Spinal cord (tissue), 10 donors: ENCODE data around the gene C2. TPM values are rescaled to one million over a fixed set of nuclear protein-coding genes. Genes with fewer than 3 reads are reported as not detected.
"Not testable (repeated sequence)": the region's sequence is repeated elsewhere in the genome, so short reads cannot be mapped to it uniquely, and the experiment has no call there.

Experiments
- DNase-seq, 6 donors: peaks; one replicate each; pipeline versions ENCODE4 v3.0.0 to v3.0.0-alpha.2; 2013 to 2015; ENCODE audit warnings: low spot score in 6 of 6, low read depth in 4 of 6
- H3K27ac ChIP-seq: one replicate; pipeline ENCODE4 v1.5.1; 2013; ENCODE audit warnings: low read depth, low read length, control low read depth
- H3K27me3 ChIP-seq: one replicate; pipeline ENCODE4 v1.6.1; 2013; ENCODE audit warnings: low read length; ENCODE audit not compliant: control insufficient read depth, insufficient read depth
- H3K36me3 ChIP-seq: one replicate; pipeline ENCODE4 v1.6.1; 2013; ENCODE audit warnings: low read length; ENCODE audit not compliant: control insufficient read depth, insufficient read depth
- H3K4me1 ChIP-seq: one replicate; pipeline ENCODE4 v1.6.1; 2013; ENCODE audit warnings: low read length; ENCODE audit not compliant: control insufficient read depth, insufficient read depth
- H3K4me3 ChIP-seq: one replicate; pipeline ENCODE4 v1.5.1; 2013; ENCODE audit warnings: low read depth, low read length, control low read depth
- H3K9me3 ChIP-seq: one replicate; pipeline ENCODE4 v1.6.1; 2013; ENCODE audit warnings: low read length; ENCODE audit not compliant: control insufficient read depth, insufficient read depth
- WGBS: methylation state at CpG from one replicate; pipeline ENCODE4 v1.1.5; 2013; ENCODE audit warnings: missing lambda C conversion rate; ENCODE audit not compliant: insufficient coverage; 5-methylcytosine and 5-hydroxymethylcytosine counted together
- polyA plus RNA-seq, 2 donors: library from polyadenylated mRNA; unstranded; fragments of 120-200 nt; gene quantifications; one replicate each; pipeline ENCODE4 v1.2.1, GENCODE V29; 2013; ENCODE audit not compliant: insufficient read length in 2 of 2
- total RNA-seq, 2 donors: library from RNA; depleted of rRNA in 1 of 2; stranded (reverse); fragments of 120-200 nt in 1 of 2; fragments of >200 nt in 1 of 2; gene quantifications; one replicate each; pipeline versions ENCODE4 v1.2.3 to v1.2.4, GENCODE V29; 2013 to 2014
- donor health status: healthy.

The C2 gene
- total and polyA plus RNA-seq, 4 donors = 8.4 to 23.1 (median 12.8) TPM

DNA sequence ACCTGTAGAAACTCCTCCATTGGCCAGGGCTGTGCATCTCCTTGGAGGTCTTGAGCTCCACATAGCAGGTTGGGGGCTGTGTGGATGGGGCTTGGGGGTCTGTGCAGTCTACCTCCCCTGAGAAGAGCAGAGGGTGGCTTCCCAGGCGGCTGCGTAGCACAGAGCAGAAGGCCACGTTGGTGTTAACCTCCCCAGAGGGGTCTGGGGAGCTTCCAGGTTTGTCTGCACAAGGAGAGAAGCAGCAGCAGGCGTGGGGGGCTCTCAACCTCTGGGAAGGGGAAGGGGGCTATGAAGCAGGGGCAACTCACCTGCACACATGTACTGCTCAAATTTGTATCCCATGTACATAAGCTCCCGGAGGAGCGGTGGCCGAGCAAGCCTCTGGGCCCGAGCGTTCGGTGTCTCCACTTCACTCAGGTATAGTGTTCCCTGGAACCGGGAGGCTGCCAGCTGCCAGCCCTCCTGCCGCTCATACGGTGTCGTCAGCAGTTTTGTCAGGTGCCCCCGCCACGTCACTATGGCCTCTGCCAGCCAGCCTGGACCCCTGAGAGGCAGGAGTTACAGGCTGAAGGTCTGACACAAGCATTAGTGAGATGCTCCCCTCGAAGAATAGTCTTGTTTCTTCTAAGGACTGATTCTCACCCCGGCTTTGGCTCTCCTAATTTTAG lies 43.2 kb downstream of the C2 start:
- no peak for DNase-seq
- Histone ChIP-seq H3K27me3 (no peaks in the 10 kb centered on the region), H3K36me3 (peaks cover 57% of the 10 kb centered on the region), H3K27ac (peak overlapping the region; percentile 99), H3K9me3 (no peaks in the 10 kb centered on the region), H3K4me3 (peak overlapping the region; percentile 99), H3K4me1 (peaks cover 30% of the 10 kb centered on the region)
- WGBS = 86% methylated on average over 14 of the region's 18 CpGs

DNA sequence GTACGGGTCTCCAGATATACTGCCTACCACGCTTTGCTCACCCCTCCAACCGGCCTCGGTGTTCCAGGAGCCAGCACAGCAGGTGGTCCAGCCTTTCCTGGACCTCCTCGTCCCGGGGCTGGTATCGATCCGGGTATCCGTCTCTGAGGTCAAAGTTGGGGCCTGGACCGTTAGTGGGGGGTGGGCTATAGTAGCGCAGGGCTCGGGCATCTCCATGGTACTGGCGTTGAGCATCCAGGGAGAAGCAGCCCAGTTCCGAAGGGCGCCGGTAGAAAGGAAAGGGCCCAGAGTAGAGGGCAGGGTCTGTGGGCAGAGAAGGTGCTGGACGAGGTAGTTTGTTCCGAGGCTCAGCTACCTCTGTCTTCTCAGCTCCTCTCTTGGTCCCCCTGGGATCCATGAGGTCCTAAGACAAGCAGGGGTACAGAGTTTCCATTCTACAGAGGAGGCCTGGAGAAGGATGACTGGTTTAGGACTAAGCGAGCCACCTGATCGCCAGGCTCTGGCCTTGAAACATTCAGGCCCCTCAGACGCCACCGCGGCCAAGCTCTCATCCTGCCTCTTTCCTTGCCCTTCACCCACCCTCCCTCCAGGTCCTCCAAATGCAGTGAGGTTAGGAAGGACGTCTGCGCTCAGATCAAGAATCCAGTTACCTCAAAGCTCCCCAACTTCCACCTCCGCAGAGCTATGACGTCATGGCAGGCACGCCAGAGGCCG lies 43.9 kb downstream of the C2 start:
- DNase-seq = peak in 1 of 6 donors; percentile 21
- peaks cover 55% of the 10 kb centered on the region for H3K36me3 ChIP-seq
- H3K9me3 ChIP-seq = no peaks in the 10 kb centered on the region
- H3K4me1 ChIP-seq = peaks cover 30% of the 10 kb centered on the region
- WGBS = 26% methylated on average over 25 of the region's 29 CpGs
- H3K27me3 ChIP-seq = no peaks in the 10 kb centered on the region
- H3K4me3 ChIP-seq = peak overlapping the region; percentile 99
- H3K27ac ChIP-seq = peak overlapping the region; percentile 99

DNA sequence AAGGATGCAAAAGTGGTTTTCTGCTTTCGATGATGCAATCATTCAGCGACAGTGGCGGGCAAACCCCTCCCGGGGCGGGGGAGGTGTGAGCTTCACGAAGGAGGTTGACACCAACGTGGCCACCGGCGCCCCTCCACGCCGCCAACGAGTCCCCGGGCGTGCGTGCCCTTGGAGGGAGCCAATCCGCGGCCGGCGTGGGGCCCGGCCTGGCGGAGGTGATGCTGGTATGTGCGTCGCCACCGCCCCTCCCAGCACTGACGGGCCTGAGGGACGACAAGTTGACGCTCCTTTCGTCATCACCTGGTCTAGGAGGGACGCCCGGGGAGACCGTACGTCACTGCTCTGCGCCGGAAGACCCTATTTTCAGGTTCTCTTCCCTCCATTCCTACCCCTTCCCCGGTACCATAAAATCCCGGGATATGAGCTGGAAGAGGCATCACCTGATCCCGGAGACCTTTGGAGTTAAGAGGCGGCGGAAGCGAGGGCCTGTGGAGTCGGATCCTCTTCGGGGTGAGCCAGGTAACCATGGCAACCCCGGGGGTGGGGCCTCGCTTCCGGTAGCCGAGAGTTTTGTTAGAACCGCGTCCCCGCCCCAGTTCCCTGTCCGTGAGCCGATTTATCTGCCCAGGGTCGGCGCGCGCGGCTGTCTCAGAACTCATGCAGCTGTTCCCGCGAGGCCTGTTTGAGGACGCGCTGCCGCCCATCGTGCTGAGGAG lies 44.6 kb downstream of the C2 start, which contains the start of gene DXO:
Gene DXO (minus strand): TSS at position 146 of the 716 bp plus-strand sequence. CDS start 463 bp downstream, outside the sequence.
- Histone ChIP-seq H3K9me3 (no peaks in the 10 kb centered on the region), H3K4me1 (peaks cover 30% of the 10 kb centered on the region), H3K4me3 (peak within 1 kb of the TSS; percentile 99), H3K27ac (peak within 1 kb of the TSS; percentile 99), H3K36me3 (peaks cover 51% of the 10 kb centered on the region), H3K27me3 (no peaks in the 10 kb centered on the region)
- peak; percentile 93 to 99 (median 98) for DNase-seq
- WGBS = 0% methylated on average over 62 of the region's 62 CpGs

DNA sequence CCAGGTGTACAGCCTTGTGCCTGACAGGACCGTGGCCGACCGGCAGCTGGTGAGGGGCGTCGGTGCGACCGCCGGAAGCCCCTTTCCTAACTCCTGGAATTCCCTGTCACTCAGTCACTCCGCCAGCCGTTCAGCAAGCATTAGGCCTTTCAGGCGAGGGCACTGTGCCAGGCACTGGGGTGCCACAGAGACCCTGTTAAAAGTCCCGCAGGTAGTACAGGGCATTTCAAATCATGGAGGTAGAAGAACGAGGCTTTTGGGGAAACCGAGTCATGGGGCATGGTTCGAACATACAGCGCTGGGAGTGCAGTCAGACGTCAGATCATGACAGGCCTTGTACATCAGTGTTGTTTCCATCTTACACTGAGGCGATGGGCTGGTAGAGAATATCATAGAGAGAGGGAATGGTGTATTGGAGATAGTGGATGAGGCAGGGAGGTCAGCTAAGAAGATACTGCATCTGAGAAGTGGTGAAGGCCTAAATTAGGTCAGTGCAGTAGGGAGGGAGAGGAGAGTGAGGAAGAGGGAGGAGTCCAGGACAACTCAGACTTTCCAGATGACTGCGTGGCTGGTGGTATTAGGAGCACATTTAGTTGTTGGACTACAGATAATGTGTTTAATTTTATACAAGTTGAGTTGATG lies 45.3 kb downstream of the C2 start:
- DNase-seq = no peak
- WGBS = 8% methylated on average over 19 of the region's 19 CpGs
- H3K4me1 ChIP-seq = peaks cover 30% of the 10 kb centered on the region
- H3K9me3 ChIP-seq = no peaks in the 10 kb centered on the region
- peaks cover 47% of the 10 kb centered on the region for H3K36me3 ChIP-seq
- peak overlapping the region; percentile 99 for H3K27ac ChIP-seq
- H3K27me3 ChIP-seq = no peaks in the 10 kb centered on the region
- peak overlapping the region; percentile 99 for H3K4me3 ChIP-seq

DNA sequence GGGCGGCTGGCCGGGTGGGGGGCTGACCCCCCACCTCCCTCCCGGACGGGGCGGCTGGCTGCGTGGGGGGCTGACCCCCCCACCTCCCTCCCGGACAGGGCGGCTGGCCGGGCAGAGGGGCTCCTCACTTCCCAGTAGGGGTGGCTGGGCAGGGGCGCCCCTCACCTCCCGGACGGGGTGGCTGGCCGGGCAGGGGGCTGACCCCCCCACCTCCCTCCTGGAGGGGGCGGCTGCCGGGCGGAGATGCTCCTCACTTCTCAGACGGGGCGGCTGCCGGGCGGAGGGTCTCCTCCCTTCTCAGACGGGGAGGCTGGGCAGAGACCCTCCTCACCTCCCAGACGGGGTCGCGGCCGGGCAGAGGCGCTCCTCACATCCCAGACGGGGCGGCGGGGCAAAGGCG lies 48.5 kb downstream of the C2 start:
- WGBS = 100% methylated on average over 4 of the region's 30 CpGs

DNA sequence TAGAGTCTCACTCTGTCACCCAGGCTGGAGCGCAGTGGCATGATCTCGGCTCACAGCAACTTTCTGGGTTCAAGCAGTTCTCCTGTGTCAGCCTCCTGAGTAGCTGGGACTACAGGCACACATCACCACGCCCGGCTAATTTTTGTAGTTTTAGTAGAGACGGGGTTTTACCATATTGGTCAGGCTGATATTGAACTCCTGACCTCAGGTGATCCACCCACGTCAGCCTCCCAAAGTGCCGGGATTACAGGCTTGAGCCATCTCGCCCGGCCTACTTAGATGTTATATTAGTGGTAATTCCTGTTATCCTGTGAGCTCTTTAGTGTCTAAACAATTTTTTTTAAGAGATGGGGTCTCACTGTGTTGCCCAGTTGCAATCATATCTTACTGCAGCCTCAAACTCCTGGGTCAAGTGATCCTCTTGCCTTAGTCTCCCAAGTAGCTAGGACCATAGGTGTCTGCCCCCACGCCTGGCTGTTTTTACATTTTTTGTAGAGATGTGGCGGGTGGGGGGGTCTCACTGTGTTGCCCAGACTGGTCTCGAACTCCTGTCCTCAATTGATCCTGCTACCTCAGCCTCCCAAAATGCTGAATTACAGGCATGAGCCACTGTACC lies 50.4 kb downstream of the C2 start:
- no peaks in the 10 kb centered on the region for H3K9me3 ChIP-seq
- no peak overlapping the region for H3K27ac ChIP-seq
- DNase-seq = no peak
- peaks cover 30% of the 10 kb centered on the region for H3K36me3 ChIP-seq
- no peak overlapping the region for H3K4me3 ChIP-seq
- no peaks in the 10 kb centered on the region for H3K27me3 ChIP-seq
- 94% methylated on average over 5 of the region's 12 CpGs for WGBS
- H3K4me1 ChIP-seq = peaks cover 2% of the 10 kb centered on the region

More for the DNA sequence above, 48.5 kb downstream of the C2 start:
- H3K4me1 ChIP-seq = peaks cover 15% of the 10 kb centered on the region
- not testable (repeated sequence) for H3K27ac ChIP-seq, H3K4me3 ChIP-seq, H3K9me3 ChIP-seq, H3K27me3 ChIP-seq, DNase-seq
- peaks cover 30% of the 10 kb centered on the region for H3K36me3 ChIP-seq

DNA sequence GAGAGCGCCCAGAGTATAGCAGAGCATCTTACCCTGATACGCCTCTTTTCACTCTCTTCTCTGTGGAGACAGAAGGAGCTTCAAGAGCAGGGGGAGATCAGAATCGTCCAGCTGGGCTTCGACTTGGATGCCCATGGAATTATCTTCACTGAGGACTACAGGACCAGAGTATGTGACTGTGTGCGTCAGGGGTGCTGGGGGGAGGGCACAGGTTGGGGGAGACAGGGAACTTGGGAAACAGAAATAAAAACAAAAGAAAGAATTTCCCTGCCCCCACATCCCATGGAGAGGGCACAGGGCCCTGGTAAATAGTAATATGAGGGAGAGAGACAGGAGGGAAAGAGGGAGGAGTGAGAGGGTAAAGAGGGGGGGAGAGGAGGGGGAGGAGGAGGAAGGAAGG lies 51.3 kb downstream of the C2 start:
- no peak for DNase-seq
- Histone ChIP-seq H3K4me3 (no peak overlapping the region), H3K27ac (no peak overlapping the region), H3K36me3 (peaks cover 29% of the 10 kb centered on the region), H3K4me1 (no peaks in the 10 kb centered on the region), H3K27me3 (no peaks in the 10 kb centered on the region), H3K9me3 (no peaks in the 10 kb centered on the region)
- WGBS = no CpG with 5 or more reads among the region's 5 CpGs

DNA sequence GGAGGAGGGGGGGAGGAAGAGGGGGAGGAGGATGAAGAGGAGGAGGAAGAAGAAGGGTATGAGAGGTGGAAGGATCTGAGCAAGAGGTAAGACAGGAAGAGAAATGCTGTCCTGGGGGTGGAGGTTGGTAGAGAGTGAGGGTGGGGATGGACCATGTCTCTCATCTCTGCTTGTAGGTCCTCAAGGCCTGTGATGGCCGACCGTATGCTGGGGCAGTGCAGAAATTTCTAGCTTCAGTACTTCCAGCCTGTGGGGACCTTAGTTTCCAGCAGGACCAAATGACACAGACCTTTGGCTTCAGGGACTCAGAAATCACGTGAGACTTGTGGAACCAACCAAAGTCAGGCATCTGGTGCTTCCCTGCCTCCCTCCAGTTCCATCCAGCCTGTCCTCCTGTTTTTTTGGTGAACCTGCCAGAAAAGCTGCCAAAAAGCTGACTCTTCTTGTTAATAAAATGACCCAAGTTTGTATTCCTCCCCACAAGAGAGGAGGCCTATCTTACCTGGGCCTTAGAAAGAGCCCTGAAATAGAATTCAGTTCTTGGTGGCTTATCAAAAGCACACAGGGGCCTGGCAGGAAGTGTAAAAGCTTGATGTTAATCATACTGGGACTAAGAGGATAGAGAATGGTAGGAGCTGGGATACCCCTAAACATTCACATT lies 51.9 kb downstream of the C2 start:
- Histone ChIP-seq H3K27ac (no peak overlapping the region), H3K4me1 (no peaks in the 10 kb centered on the region), H3K9me3 (no peaks in the 10 kb centered on the region), H3K36me3 (peaks cover 25% of the 10 kb centered on the region), H3K4me3 (no peak overlapping the region), H3K27me3 (no peaks in the 10 kb centered on the region)
- no peak for DNase-seq
- 93% methylated on average over 3 of the region's 3 CpGs for whole genome bisulfite sequencing
